HS-27A (cell line): ENCODE measurements around the gene CLEC1A.

Source experiments
- DNase-seq: peaks from one replicate; pipeline ENCODE4 v3.0.0-alpha.2; 2012; ENCODE audit warnings: low read depth, missing footprints

Gene CLEC1A, protein sequence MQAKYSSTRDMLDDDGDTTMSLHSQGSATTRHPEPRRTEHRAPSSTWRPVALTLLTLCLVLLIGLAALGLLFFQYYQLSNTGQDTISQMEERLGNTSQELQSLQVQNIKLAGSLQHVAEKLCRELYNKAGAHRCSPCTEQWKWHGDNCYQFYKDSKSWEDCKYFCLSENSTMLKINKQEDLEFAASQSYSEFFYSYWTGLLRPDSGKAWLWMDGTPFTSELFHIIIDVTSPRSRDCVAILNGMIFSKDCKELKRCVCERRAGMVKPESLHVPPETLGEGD

DNA sequence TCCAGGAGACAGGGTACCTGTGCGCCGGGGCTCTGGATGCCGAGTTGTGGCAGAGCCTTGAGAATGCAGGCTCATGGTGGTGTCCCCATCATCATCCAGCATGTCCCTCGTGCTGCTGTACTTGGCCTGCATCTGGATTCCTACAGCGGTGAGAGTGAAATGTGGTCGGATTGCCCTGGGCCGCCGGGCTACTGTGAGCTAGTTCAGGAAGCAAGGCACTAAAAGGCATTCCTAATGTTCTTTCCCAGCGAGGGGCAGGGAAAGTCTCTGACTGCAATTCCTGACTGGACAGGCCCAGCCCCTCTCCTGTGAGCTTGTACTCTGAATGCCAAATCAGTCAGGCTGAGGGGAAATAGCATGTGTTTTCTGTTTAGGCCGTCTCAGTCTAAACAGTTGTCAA lies at the start of gene CLEC1A:
TSS of gene CLEC1A (minus strand) at position 195 of the 400 bp plus-strand sequence. CDS start at position 132, 63 bp downstream.
- DNase-seq: no peak

DNA sequence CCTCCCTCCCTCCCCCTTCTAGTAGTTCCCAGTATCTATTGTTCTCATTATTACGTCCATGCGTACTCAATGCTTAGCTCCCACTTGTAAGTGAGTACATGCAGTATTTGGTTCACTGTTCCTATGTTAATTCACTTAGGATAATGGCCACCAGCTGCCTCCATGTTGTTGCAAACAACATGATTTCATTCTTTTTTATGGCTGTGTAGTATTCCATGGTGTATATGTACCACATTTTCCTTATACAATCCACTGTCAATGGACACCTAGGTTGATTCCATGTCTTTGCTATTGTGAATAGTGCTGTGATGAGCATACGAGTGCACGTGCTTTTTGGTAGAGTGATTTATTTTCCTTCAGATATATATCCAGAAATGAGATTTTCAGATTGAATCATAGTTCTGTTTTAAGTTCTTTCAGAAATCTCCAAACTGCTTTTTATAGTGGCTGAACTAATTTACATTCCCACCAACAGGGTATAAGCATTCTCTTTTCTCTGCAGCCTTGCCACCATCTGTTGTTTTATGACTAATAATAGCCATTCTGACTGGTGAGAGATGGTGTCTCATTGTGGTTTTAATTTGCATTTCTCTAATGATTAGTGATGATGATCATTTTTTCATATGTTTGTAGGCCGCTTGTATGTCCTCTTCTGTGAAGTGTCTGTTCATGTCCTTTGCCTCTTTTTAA lies 49.1 kb upstream of the CLEC1A start:
- no peak for DNase-seq

DNA sequence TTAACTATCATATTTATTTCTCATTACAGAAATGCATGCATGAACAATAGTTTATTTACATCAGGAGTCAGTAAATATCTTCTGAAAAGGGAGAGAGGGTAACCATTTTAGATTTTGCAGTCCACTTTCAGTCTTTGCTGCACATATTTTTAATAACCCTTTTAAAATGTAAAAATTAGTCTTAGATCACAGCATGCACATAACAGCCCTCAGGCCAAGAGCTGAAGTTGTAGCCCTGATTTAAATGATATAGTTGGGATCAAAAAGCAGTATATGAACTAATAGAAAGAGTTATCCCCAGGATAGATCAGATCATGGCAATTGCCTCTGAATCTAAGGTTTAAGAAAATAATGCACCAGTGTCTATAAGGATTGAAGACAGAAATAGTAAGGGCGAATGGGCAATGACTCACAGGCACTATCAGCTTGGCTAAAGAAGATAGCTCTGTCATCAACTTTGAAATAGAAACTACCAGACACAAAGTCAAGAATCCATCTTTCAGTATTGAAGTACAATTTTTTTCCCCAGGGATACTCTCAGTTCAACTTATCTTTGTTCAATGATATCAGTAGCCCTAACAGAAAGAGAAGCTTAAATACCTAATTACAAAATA lies 44.3 kb upstream of the CLEC1A start:
- DNase-seq: no peak

DNA sequence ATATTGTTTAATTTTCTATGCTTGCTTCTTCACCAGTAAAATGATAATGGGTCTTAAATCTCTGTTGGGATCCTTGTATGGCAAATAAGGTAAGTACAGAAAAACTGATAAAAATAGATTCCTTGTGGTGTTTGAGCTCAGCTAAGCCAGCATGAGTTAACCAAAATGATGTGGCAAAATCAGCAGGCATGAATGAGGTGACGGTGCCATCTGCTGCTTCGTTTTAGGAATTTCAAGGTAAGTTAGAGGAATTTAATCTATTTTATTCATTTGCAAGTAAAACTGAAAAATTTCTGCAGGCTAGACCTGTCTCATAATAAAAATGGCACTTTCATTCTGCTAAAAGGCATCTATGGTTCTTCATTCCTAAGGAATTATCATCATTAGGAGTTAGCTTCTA lies 41.2 kb upstream of the CLEC1A start:
- DNase-seq: peak; percentile 12

DNA sequence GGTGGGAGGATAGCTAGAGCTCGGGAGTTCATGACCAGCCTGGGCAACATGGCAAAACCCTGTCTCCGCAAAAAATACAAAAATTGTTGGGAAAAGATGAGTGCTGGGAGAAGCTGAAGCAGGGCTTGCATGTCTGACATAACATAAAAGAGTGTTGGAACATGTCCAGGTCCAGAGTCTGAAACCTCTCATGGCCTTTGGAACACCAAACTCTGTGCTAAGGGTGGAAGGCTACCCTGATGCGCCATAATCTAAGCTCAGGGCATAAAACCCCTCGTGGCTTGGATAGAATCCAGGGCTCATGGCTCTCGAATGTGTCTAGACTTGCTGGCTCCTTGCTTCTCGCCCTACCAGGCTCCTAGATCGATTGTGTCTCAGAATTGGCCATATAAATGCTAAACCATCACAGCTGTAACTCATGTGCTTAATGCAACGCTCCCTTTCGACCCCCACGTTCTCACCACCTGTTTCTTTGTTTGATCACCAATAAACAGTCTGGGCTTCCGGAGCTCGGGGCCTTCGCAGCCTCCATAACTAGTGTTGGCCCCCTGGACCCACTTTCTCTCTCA lies 37.9 kb upstream of the CLEC1A start:
- DNase-seq: no peak

DNA sequence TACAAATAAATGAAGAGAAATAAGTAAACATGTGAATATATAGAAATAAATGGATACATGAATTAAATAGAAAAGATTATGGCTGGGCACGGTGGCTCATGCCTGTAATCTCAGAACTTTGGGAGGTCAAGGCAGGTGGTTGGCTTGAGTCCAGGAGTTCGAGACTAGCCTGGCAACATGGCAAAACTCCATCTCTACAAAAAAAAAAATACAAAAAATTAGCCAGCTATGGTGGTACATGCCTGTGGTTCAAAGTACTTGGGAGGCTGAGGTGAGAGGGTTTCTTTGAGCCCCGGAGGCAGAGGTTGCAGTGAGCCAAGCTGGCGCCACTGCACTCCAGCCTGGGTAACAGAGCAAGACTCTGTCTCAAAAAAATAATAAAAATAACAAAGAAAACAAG lies 36.3 kb upstream of the CLEC1A start:
- DNase-seq: no peak

DNA sequence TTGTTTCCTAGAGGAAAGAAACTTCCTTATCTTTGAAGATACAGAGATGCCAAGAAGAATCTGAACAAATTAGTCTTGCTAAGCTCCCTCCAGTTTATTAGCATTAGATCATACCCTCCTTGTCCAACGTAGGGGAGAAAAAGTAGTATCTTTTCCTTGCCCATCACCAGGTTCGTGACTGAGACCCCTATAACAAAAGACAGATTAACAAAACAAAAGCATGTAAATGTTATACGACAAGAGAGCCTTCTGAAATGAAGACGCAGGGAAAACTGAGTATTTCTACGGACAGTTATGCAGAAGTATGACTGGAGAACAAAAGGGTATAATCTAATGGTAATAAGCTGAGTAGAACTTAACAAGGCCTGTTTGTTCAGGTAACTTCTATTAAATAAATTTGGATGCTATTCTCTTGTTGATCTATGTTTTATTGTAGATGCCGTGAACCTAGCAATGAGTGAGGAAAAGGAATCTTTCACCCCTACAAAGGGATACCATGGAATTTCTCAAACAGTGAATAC lies 34.1 kb upstream of the CLEC1A start:
- DNase-seq: no peak

DNA sequence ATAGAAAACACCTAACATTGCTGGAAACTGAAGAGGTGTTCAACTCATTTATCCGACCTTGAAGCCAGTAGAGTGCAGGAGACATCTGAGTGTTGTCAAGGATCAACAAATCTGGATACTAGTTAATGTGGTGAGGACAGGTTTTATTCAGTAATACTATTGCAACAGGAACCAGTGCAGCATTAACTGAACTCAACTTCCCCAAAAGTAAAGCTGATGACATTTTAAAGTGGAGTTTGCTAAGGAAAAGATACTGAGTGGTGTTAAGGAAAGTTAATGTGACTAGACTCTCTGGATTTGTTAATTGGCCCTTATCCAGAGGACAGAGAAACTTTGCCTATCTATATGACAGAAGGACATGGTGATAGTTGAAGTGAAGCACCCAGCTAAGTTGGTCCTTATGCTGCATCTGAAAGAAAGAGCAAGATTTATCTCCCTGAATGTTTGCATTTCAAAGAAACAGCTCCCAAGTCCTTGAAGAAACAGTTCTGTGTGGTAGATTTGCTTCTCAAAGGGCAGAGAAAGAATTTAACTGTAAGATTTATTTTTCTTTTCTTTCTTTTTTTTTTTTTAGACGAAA lies 32.4 kb upstream of the CLEC1A start:
- no peak for DNase-seq

DNA sequence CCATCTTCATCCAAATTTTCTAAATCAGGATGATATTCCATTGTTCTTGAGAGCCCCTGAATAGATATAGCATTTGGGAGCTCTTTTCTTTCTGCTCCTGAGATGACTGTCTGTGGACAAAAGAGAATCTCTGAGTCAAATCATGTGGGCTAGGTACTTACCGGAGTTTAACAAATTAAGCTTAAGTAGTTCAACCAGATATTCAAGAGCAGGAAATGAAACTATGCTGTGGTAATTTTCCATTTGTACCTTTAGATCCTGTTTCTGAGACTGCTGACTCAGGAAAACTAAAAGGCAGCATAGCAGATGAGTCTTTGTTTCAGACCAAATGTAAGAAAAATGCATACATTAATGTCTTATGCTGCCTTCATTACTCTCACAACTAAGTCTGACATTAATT lies 31.3 kb upstream of the CLEC1A start, which contains the start of gene CLEC7A:
TSS of gene CLEC7A (minus strand) at position 158 of the 400 bp plus-strand sequence. CDS start at position 41, 117 bp downstream.
- no peak for DNase-seq

DNA sequence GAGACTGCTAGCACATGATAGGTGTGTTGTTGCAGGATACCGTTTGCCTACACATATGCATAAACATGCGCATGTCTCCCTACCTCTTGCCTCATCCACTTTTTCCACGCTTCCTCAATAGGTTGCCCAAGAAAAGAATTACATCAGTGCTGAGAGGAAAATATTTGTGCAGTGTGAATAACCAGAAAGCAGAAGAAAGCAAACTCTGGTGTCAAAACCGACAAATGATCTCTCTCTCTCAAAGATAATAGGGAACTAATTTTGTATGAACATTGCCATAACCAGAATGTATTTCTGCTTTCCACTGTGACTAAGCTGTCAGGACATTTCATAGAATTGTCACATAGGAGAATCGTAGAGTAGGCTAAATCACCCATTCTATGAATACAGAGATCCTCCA lies 29.9 kb upstream of the CLEC1A start:
- DNase-seq: no peak

DNA sequence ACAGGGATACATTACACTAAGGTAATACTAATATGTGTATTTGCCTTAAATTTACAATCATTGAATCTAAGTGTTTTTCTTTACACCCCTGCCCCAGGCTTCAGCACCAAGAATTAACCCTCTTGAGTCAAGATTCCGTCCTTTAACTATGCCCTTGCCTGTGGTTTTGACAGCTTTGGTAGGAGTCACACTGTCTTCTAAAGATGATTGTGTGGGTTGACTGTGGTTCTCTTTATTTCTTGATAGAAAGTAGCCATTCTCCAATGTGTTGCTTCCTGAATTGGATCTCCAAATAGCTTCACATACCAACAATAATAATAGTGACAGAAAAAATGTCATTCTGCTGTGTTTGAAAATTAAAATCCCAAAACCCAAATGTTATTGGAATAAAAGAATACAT lies 27.6 kb upstream of the CLEC1A start:
- no peak for DNase-seq

DNA sequence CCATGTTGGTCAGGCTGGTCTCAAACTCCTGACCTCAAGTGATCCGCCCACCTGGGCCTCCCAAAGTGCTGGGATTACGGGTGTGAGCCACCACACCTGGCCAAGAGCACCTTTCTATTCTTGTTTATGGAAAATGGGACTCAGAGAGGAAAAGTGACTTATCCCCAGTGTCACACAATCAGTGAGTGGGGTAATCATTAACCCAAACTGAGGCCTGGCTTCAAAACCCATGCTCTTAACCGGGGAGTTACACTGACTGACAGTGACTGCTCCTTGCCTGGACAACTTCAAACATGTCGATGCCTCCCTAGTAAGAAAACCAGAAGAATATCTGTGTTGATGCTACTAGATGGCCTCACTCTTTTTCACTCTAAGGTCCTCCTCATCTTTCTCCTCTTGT lies 23.9 kb upstream of the CLEC1A start:
- no peak for DNase-seq

DNA sequence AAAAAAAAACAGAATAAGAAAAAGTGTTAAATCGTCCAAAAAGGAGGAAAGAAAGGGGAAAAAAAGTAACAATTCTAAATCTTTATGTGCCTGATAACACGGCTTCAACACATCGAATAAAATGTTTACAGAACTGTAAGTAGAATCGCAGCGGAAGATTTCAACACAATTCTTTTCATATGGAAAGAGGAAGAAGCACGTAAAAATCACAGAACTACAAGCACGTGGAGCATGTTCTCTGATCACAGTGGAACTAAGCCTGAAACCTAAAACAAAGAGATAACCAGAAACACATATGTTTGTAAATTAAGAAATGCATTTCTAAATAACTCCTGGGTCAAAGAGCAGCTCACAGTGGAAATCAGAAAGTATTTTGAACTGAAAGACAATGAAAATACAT lies 22.5 kb upstream of the CLEC1A start:
- DNase-seq: no peak

DNA sequence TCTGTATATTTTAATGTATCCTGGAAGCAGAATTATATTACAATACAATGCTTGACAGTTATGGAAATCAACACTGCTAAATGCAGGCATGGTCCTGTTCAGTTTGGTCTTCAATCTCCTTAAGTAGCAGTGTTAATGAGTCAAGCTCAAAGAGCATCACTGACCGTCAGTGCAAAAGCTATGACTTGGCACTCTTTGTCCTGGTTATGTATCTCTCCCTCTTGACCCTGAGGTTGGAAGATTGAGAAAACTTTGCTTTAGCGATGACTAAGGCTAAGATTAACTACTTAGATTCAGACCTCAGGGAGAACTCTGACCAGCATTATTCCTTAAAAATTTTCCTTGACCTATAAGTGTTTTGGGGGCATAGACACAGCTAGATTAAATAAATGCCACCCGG lies 20.3 kb upstream of the CLEC1A start:
- DNase-seq: no peak

DNA sequence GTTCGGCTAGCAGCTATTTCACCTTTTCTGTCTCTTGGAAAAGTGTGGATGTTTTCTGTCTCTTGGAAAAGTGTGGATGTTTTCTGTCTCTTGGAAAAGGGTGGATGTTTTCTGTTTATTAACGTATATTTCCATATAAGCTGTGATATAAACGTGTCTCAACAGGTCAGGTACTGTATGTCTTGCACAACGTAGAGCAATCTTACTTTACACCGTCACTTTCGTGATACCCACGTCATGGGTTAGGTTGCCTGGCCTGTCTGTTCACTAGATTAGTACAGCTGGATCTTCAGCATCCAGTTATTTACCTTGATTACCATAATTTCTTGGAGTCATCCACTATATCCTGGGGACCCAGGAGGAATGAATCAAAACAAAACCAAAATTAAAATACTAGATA lies 17.1 kb upstream of the CLEC1A start:
- no peak for DNase-seq

DNA sequence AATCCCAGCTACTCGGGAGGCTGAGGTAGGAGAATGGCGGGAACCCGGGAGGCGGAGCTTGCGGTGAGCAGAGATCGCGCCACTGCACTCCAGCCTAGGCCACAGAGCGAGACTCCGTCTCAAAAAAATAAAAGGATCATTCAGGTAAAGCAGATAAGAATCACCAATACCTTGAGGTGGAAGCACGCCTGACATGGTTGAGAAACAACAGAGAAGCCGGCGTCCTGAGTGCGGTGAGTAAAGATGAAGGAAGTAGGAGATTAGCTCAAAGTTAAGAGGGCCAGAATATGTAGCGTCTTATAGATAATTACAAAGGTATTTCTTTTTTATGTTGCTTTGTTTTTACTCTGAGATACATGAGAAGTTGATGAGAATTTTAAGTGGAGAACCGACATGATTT lies 16.5 kb upstream of the CLEC1A start:
- no peak for DNase-seq

DNA sequence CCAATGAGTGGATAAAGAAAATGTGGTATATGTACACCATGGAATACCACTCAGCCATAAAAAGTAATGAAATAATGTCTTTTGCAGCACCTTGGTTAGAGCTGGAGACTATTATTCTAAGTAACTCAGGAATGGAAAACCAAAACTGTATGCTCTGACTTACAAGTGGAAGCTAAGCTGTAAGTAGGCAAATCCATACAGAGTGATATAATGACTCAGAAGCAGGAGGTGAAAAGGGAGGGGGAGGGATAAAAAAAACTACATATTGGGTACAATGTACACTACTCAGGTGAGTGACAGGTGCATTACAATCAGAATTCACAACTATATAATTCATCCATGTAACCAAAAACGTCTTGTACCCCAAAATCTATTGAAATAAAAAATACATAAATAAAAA lies 15.1 kb upstream of the CLEC1A start:
- no peak for DNase-seq

DNA sequence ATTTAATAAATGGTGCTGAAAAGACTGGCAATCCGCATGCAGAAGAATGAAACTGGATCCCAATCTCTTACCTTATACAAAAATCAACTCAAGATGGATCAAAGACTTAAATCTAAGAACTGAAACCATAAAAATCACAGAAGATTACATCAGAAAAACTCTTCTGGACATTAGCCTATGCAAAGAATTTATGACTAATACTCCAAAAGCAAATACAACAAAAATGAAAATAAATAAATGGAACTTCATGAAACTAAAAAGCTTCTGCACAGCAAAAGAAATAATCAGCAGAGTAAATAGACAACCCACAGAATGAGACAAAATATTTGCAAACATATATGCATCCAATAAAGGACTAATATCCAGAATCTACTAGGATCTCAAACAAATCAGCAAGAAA lies 14.3 kb upstream of the CLEC1A start:
- DNase-seq: no peak

DNA sequence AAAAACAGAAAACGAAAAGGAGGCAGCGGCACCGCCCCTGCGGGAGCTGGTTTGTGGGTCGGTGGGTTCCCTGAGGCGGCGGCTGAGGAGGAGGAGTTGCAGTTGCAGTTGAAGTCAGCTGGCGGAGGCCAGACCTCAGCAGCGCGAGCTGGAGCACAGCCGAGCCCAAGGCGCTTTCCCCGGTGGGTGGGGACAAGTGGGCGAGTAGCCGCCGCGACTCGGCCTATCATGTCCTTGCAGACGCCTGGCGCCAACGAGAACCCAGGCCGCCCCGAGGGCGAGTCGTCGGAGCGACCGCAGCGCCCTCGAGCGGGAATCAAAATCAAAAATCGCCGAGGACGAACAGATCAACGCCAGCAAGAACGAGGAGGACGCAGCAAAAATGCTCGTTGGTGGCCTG lies 12.7 kb upstream of the CLEC1A start:
- DNase-seq: no peak

DNA sequence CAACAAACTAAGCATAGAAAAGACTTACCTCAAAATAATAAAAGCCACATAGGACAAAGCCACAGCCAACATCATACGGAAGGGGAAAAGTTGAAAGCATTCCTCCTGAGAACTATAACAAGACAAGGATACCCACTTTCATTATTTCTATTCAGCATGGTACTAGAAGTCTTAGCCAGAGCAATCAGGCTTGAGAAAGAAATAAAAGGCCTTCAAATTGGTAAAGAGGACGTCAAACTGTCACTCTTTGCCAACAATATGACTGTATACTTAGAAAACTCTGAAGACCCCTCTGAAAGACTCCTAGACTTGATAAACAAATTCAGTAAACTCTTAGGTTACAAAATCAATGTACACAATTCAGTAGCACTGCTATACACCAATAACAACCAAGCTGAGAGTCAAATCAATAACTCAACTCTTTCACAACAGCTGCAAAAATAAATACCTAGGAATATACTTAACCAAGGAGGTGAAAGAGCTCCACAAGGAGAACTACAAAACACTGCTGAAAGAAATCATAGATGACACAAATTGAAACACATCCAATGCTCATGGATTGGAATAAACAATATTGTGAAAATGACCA lies 11.6 kb upstream of the CLEC1A start:
- DNase-seq: no peak

DNA sequence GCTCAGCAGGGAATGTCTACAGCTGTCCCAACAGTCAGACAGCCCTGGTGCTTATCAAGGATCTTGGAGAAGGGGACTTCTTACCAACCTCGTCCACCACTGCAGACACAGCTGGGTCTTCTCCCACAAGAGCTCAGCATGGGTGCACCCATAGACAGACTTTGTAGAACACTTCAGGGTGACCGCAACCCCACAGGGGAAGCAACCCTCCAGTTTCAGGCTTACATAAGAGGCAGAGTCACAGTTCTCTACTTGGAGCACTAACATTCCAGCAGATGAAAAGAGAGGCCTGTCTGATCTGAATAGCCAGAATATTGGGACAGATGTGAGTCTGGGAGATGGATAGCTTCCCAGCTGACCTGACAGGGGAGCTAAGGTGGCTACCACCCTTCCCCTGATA lies 3.5 kb upstream of the CLEC1A start:
- DNase-seq: no peak

DNA sequence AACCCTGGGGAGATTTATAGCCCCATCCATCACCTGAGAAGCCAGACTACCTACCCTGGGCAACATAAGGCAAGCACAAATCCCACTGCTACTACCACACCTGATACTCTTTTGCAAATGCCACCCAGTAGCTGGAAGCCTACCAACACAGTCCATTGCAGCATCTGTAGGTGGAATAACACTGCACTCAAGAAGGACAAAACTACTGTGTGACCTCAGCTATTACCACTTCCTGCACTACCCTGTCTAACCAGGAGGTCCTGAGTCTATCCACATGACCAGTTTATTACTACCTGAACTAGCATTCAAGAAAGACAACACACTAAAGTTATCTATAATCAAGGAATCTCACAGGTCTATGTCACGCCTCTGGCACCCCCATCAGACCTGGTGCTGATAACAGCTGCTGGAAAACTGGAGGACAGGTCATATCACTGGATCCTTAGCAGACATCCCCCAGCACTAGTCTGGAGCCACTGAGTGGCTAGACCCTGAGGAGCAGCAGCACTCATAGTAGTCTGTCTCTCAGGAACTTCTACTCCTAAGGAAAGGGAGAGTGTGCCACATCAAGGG lies 2.9 kb upstream of the CLEC1A start:
- no peak for DNase-seq
